ENCODE data around the gene WDR18.

DNA sequence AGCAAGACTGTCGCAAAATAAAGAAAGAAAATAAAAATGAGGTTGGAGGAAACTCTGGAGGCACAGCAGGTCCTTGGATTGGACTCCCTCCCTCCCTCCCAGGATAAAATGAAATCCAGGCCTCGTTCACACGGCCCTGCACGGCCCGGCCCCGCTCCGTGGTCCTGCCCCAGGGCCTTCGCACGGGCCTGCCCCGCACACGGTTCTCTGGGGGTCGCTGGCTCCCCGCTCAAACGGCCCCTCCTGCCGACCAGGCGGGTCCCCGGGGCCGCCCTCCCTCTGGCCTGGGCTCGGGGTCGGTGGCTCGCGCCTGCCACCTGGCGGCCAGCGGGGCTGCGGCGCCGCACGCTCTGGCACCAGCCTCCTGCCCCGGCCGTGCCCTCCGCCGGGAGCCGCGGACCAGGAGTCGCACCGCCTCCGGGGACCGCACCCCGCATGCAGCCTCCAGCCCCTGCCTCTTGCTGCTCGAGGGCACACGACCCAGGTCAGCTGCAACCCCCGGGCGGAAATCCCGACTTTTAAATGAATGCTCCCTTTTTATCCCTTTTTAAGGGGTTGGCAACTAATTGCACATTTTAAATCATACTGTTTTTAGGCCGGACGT, 1.5 kb upstream of the WDR18 start:
- TF ChIP-seq CTCF (conservative IDR thresholded peaks at IDR 0.05; ENCODE audit: low read depth, low read length) = peak; percentile 78
- no peak for TF ChIP-seq EZH2 (IDR thresholded peaks at IDR 0.05; ENCODE audit: low read length, unreplicated experiment)
